Parathyroid adenoma (tissue), 2 donors: ENCODE results near the gene ZNF697.
A peak's percentile ranks its signal among the peaks of the same experiment; 100 is the strongest.

Experiments used
- H2AFZ ChIP-seq: fragments of 300-600 bp; sonication (generic); one replicate; pipeline ENCODE4 v1.7.0; 2017; ENCODE audit warnings: antibody characterized with exemption, mild to moderate bottlenecking
- H3K27ac ChIP-seq: fragments of 300-600 bp; sonication (generic); one replicate; pipeline ENCODE4 v1.7.0; 2017
- H3K27me3 ChIP-seq: fragments of 300-600 bp; sonication (generic); one replicate; pipeline ENCODE4 v1.7.0; 2017; ENCODE audit warnings: low read length; ENCODE audit not compliant: control insufficient read depth, insufficient read depth
- H3K36me3 ChIP-seq: fragments of 300-600 bp; sonication (generic); one replicate; pipeline ENCODE4 v1.7.0; 2017; ENCODE audit warnings: low read length; ENCODE audit not compliant: control insufficient read depth, insufficient read depth
- H3K4me1 ChIP-seq: fragments of 300-600 bp; sonication (generic); one replicate; pipeline ENCODE4 v1.7.0; 2017; ENCODE audit warnings: control low read depth
- H3K4me2 ChIP-seq: fragments of 300-600 bp; sonication (generic); one replicate; pipeline ENCODE4 v1.7.0; 2017; ENCODE audit warnings: low read length
- H3K4me3 ChIP-seq: fragments of 300-600 bp; sonication (generic); one replicate; pipeline ENCODE4 v1.7.0; 2017; ENCODE audit warnings: low read depth, low read length
- H3K79me2 ChIP-seq: fragments of 300-600 bp; sonication (generic); one replicate; pipeline ENCODE4 v1.7.0; 2017; ENCODE audit warnings: control low read depth
- H3K9ac ChIP-seq: fragments of 300-600 bp; sonication (generic); one replicate; pipeline ENCODE4 v1.7.0; 2017; ENCODE audit warnings: mild to moderate bottlenecking
- H3K9me3 ChIP-seq: fragments of 300-600 bp; sonication (generic); one replicate; pipeline ENCODE4 v1.7.0; 2017; ENCODE audit warnings: low read length; ENCODE audit not compliant: control insufficient read depth
- TF ChIP-seq, protein P1 (sequence below): fragments of 300-600 bp; sonication (generic); IDR thresholded peaks from one replicate; pipeline ENCODE4 v1.7.0; 2017; ENCODE audit warnings: antibody characterized with exemption, mild to moderate bottlenecking
- donor health status: primary hyperparathyroidism.

ZNF697 gene

DNA sequence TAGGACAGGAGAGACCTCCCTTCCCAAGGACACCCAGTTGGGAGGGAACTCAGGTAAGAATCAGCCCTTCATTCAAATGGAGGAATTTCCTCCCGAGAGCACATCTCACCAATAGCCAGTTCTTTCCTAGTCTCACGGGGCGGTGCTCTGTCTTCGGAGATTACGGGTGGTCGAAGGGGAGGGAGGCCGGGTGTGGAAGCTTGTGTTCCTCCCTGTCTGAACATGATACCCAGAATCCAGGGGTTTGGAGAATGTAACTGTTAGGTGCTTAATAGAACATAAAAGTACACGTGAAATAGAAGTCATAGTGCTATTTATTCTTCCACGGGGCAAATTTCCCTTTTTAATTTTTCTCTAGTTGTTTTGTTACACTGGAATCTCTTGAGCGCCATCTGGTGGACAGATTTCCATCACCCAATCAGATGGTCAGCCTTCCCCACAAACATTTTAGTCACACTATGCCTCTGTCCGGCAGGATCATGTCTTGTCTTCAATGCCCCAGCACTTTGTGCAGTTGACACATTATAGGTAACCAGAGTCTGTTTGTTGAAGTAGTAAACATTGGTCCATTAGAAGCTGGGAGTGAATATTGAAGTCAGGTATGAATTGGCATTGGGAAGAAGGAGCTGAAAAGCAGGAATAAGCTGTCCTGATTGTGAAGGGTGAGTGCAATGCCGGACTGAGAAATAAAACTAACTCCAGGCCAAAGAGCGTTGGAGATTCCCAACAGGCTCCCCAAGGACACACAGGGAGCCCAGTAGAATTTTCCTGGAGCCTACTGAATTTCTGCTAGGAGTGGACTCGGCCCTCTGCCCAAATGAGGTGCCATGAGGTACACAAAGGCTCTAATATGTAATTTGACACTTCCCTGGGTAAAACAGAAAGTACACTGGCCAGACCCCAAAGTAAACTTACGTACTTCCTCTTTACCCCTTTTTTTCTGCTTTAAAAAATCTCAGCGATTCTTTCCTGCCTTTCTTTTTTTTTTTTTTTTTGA, 27.6 kb upstream of the ZNF697 start:
- Histone ChIP-seq H3K27me3 (no peaks in the 10 kb centered on the region), H3K4me3 (peak overlapping the region; percentile 44), H3K27ac (peak overlapping the region; percentile 41), H3K4me1 (peaks cover 3% of the 10 kb centered on the region), H3K9me3 (no peaks in the 10 kb centered on the region), H2AFZ (peak overlapping the region; percentile 75), H3K9ac (no peak overlapping the region), H3K4me2 (peak overlapping the region; percentile 44), H3K36me3 (no peaks in the 10 kb centered on the region), H3K79me2 (no peaks in the 10 kb centered on the region)
- TF ChIP-seq, protein P1, sequence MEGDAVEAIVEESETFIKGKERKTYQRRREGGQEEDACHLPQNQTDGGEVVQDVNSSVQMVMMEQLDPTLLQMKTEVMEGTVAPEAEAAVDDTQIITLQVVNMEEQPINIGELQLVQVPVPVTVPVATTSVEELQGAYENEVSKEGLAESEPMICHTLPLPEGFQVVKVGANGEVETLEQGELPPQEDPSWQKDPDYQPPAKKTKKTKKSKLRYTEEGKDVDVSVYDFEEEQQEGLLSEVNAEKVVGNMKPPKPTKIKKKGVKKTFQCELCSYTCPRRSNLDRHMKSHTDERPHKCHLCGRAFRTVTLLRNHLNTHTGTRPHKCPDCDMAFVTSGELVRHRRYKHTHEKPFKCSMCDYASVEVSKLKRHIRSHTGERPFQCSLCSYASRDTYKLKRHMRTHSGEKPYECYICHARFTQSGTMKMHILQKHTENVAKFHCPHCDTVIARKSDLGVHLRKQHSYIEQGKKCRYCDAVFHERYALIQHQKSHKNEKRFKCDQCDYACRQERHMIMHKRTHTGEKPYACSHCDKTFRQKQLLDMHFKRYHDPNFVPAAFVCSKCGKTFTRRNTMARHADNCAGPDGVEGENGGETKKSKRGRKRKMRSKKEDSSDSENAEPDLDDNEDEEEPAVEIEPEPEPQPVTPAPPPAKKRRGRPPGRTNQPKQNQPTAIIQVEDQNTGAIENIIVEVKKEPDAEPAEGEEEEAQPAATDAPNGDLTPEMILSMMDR, result peak; percentile 82

DNA sequence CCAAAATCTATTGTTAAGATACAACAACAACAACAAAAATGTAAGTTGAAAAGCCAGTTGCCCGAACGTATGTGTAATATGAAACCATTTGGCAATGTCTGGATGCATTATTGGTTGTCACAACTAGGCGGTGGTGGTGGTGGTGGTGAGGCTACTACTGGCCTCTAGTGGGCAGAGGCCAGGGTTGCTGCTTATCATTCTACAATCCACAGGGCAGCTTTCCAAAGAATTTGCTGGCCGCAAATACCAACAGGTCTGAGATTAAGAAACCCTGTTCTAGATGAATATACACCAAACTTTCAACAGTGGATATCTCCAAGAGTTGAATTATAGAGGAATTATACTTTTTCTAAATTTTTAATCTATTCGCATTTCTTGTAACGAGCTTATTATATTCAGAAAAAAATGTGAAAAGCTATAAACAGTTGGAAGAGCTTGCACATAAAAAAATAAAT, 26.8 kb upstream of the ZNF697 start:
- TF ChIP-seq, protein P1, result no peak
- Histone ChIP-seq H3K4me2 (peak overlapping the region; percentile 44), H3K4me3 (peak overlapping the region; percentile 44), H3K9me3 (no peaks in the 10 kb centered on the region), H3K36me3 (no peaks in the 10 kb centered on the region), H3K79me2 (no peaks in the 10 kb centered on the region), H3K9ac (no peak overlapping the region), H3K27me3 (no peaks in the 10 kb centered on the region), H3K27ac (peak overlapping the region; percentile 41), H2AFZ (no peak overlapping the region), H3K4me1 (peaks cover 3% of the 10 kb centered on the region)

DNA sequence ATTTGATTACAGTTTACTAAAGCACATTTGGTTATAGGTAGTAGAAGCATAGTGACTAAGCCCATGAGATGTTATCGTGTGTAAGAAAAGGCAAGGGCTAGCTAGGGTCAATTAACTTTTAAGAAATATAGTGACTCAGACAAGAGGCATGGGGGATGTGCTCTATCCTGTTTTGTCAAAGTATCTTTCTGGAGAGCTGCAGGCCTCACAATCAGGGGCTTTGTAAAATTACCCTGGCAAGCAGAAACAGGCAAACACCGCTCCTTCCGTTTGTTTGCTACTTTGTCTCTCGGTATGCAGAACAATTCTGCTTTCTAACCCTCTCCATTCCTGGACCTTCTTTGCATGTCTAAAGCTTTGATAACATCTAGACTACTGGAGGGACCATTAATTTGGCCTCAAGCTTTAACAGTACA, 26.1 kb upstream of the ZNF697 start:
- Histone ChIP-seq H3K9me3 (no peaks in the 10 kb centered on the region), H3K36me3 (no peaks in the 10 kb centered on the region), H3K4me1 (peaks cover 3% of the 10 kb centered on the region), H3K79me2 (no peaks in the 10 kb centered on the region), H3K4me2 (peak overlapping the region; percentile 44), H3K27ac (peak overlapping the region; percentile 37), H3K27me3 (no peaks in the 10 kb centered on the region), H2AFZ (peak overlapping the region; percentile 35), H3K9ac (no peak overlapping the region), H3K4me3 (no peak overlapping the region)
- TF ChIP-seq, protein P1, result no peak

DNA sequence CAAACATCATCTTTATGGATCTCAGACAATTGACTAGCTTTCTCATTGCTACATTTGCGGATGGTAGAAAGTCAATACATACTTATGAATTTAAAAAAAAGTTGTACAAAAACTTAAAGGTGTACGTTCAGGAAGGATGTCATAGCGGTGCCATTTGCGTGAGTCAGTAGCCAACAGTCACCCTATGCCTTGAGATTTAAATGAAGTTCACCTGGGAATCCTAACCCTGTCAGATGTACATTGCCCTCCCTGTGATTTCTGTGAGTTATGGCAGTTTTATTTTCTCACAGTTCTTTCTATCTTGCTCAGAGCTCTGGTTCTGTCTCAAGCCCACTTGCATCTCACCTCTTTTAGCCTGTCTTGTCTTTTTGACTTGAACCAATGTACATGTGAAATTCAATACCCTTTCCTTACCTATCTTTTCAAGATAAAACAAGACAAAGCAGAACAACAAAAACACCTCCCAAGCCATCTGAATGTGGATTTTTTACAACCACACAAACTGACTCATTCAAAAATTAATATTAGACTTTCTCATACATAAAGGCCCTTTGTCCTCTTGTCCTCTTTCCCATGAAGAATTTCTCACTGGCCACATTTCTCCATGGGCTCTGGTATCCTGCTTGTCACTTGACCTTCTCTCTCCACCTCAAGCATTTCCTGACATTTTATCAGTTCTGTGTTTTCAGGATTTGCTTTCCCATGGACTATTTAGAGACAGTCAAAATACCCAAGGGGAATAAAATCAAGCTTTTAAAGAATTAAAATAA, 25.3 kb upstream of the ZNF697 start:
- H3K4me2 ChIP-seq, result no peak overlapping the region
- H3K4me3 ChIP-seq, result no peak overlapping the region
- no peak overlapping the region for H3K27ac ChIP-seq
- no peak overlapping the region for H3K9ac ChIP-seq
- H3K9me3 ChIP-seq, result no peaks in the 10 kb centered on the region
- TF ChIP-seq, protein P1, result no peak
- no peak overlapping the region for H2AFZ ChIP-seq
- no peaks in the 10 kb centered on the region for H3K36me3 ChIP-seq
- no peaks in the 10 kb centered on the region for H3K27me3 ChIP-seq
- peaks cover 3% of the 10 kb centered on the region for H3K4me1 ChIP-seq
- H3K79me2 ChIP-seq, result no peaks in the 10 kb centered on the region
